ENCODE results near the gene AHR. TPM values are rescaled to one million over a fixed set of nuclear protein-coding genes. Genes with fewer than 3 reads are reported as not detected.

Gene AHR
- total RNA-seq (2014; rRNA removed; shearing (Covaris generic)) = 117 and 122 TPM in 2 replicates
- polyA plus RNA-seq (2014; cell fraction: nucleus; rRNA removed) = 22.8 and 34.1 TPM in 2 replicates

DNA sequence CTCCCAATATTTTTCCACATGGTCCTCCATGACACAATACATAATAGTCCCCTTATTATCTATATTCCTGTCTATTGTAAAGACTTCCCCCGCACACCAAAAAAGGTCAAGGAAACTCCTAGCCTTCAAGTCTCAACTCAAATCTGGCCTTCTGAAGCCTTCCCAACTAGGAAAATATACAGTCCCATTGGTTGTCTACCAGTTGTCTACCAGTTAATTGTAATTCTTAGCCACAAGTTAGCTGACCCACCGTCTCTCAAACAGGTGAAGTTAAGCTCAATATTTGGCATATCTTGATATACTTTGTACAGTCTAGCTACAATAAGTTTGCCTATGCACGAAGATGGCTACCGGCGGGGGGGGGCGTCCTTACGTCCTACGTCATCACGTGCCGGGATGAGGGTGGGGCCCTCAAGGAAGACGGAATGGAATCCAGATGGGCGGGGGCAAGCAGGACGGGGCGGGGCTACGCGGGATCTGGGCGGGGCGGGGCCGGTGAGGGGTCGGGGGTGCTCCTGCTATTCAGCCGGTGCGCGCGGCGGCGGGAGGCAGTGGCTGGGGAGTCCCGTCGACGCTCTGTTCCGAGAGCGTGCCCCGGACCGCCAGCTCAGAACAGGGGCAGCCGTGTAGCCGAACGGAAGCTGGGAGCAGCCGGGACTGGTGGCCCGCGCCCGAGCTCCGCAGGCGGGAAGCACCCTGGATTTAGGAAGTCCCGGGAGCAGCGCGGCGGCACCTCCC is at the start of gene AHR:
AHR (plus strand) TSS at position 551 of the 738 bp plus-strand sequence. CDS start 613 bp downstream, outside the sequence.
- peak; percentile 91 for DNase-seq (ENCODE audit: extremely low read depth, low read depth)

- no peak for DNase-seq (ENCODE audit: extremely low read depth, low read depth)
Measured at GRCh38 chr7:17253885-17254284, 44.6 kb upstream of the AHR start.

DNA sequence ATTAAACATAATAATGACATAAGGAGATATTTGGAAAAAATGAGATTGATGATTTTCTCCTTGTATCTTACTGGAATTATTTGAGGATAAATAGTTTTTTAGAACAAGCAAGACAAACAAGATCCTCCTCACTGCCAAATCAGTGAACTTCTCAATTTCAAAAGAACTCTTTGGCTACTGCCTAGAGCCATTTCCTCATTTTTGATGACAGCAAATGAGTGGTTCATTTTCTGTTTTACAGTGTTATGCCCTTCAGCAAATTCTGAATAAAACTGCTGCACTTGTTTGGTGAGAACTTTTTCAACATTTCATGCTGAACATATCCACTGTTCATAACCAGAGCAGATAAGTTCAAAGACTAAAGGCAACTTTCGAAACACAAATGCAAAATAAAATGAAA is 42.5 kb upstream of the AHR start:
- no peak for DNase-seq (ENCODE audit: extremely low read depth, low read depth)

DNA sequence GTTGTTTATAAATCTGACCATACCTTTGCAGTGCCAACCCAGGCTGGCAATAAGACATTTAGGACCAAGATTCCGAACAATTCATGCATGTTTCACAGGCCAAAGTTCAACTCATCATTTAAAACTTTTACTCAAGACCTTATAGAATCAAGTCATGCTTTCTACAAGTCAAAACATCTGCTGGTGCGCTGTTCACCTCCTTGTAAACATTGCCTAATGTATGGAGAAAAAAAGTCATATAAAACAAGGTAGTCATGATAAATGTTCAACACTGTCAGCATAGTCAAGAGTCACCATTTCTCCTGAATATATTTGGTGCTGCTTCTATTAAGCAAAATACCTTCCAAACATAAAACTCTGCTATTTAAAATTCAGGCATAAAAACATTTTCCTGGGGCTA is 42.1 kb upstream of the AHR start:
- no peak for DNase-seq (ENCODE audit: extremely low read depth, low read depth)

DNA sequence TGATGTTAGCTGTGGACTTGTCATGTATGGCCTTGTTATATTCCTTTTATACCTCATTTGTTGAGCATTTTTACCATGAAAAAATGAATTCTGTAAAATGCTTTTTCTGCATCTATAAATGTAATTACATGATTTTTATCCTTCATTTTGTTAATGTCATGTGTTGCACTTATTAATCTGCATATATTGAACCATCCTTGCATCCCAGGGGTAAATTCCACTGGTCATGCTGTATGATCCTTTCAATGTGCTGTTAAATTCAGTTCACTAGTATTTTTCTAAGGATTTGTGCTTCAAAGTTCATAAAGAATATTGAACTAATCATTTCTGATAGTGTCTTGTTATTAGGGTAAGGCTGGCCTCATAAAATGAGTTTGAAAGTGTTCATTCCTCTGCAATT is 31.9 kb upstream of the AHR start:
- no peak for DNase-seq (ENCODE audit: extremely low read depth, low read depth)

- DNase-seq (ENCODE audit: extremely low read depth, low read depth) = no peak
Measured at GRCh38 chr7:17269341-17270221, 28.9 kb upstream of the AHR start.

GRCh38 chr7:17274551-17275245 is 23.8 kb upstream of the AHR start:
- DNase-seq (ENCODE audit: extremely low read depth, low read depth) = no peak

- DNase-seq (ENCODE audit: extremely low read depth, low read depth) = no peak
Measured at GRCh38 chr7:17275749-17276671, 22.4 kb upstream of the AHR start.

GRCh38 chr7:17279061-17279460 is 19.4 kb upstream of the AHR start:
- no peak for DNase-seq (ENCODE audit: extremely low read depth, low read depth)

DNA sequence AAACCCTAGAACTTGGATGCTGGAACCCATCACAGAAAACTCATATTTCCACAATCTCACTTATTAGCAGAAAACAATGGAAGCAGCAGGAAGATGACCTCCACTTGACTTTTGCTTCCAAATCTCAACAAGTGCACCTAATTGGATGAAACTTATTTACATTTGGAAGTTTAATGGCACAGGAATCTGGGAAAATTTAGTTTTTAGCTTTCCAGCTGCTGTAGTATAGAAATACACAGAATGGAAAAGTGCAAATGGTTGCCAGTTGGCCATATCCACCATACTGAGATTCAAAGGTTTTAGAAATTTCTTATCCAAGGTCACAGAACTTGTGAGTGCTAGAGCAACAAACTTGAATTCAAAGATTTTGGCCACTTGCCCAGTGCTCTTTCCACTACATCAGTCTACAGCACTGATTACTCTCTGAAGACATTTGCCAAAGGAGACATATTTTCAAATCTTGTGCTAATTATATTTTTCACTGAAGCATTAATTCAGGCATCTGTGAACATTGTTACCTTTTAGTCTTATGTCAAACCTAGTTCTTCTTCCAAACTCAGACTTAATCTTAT is 9.3 kb upstream of the AHR start:
- no peak for DNase-seq (ENCODE audit: extremely low read depth, low read depth)

GRCh38 chr7:17292843-17293242 is 5.6 kb upstream of the AHR start:
- no peak for DNase-seq (ENCODE audit: extremely low read depth, low read depth)

GRCh38 chr7:17293481-17293880 is 5.0 kb upstream of the AHR start:
- DNase-seq (ENCODE audit: extremely low read depth, low read depth) = no peak

- DNase-seq (ENCODE audit: extremely low read depth, low read depth) = no peak
Measured at GRCh38 chr7:17297243-17297642, 1.2 kb upstream of the AHR start.

- peak; percentile 37 for DNase-seq (ENCODE audit: extremely low read depth, low read depth)
Measured at GRCh38 chr7:17298840-17299482, 509 bp downstream of the AHR start.

DNA sequence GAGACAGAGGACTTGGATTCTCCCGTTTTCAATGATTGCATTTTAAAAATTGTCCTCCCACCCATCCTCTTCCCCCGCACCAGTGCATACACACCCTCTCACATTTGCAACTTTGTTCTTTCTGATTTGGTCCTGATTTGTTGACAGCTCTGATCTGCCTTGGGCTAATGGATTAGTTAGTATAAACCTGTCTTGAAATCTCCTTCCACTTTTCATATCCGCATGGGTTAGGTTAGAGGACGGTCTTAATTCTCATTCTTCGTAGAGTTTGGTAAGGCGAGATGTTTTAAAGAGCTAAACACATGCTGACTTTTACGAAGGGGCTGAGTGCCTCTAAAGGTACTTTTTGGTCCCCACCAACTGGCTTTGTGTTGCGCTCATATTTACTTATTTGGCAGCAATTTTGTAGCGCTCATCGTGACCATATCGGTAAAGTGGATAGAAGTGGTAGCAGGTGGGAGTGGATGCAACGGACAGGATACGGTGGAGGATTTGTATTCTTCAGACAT is 1.1 kb downstream of the AHR start:
- peak; percentile 15 for DNase-seq (ENCODE audit: extremely low read depth, low read depth)

DNA sequence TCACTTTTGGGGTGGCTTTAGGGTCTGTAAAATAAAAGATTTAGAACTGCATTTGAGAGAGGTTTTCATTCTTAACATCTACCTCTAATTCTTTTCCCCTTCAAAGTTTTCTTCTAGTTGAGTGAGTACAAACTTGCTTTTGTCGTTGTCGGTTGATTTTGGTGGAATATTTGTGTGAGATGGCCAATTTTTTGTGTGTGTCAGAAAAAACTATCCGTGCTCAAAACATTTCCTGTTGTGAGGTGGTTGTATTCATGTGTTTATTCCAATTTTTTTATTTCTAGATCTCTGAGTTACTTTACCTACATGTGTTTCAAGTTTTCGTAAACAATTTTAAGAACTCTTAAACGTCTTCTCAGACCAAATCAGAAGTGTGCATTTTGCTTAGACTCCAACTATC is 1.6 kb downstream of the AHR start:
- no peak for DNase-seq (ENCODE audit: extremely low read depth, low read depth)

GRCh38 chr7:17300437-17300836 is 2.0 kb downstream of the AHR start:
- DNase-seq (ENCODE audit: extremely low read depth, low read depth) = no peak

DNA sequence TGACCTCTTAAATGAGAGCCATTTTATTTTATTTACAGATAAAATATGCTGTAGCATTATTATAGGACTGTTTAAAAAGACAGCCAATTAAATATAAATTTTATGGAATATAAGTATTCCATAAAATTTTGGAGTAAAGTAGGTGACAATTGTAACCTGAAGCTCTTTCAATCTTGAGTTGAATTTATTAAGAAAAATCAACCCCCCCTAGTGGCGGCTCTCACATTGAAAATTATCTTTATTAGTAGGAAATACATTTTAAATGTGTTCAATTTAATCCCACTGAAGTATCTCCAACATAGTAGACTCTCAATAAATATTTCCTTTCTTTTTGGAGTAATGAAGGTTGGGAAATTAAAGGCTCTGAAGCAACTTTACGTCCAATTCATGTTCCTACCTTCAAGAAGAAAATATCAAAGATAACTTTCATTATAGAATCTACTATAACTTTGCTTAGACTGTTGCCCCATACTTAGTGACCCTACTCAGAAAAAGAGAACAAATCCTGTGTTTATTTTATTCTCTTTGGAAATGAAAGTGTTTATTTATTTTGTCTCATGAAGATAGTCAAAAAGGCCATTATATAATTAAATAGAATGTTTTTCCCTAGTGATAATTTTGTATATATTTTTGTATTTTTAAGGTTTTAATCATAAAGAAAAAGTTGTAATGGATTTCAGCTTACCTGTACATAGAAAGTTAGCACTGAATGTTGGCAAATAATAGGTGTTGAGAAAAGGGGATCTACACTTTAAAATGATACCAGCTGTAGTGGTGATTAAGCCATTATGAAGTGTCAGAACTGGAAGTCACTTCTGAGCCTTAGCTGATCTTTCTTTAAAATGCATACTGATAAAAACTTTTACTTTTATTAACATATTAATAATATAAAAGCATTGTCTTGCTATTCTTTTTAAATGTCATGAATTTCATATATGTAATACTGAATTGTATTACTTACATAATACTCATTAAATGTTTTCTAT is 3.3 kb downstream of the AHR start:
- DNase-seq (ENCODE audit: extremely low read depth, low read depth) = peak; percentile 51
